ENCODE data around the gene PHPT1.

DNA sequence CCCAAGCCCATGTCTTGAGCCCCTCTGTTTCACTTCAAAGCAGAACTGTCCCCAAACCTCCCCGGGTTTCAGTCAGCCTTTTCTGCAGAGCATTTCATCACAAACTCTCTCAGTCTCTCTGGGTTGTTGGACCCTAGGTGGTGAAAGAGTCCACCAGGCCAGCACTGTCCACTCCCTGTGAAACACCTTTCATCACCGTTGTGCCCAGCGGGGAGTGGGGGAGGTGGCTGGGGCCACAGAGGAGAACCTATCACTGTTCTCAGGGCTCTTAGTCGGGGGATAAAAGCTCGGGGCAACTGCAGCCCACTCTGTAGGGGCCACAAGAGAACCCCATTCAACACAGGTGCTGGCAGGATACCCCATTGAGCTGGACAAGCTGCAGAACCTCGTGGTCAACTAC is 46.9 kb upstream of the PHPT1 start:
- TF ChIP-seq EZH2 (IDR thresholded peaks at IDR 0.05; ENCODE audit: borderline replicate concordance, low read depth, low read length, severe bottlenecking) (no peak), CTCF (IDR thresholded peaks at IDR 0.05; ENCODE audit: borderline replicate concordance, extremely low read depth, low read length, poor library complexity, severe bottlenecking) (no peak)
